ENCODE data around the gene MUC13. TPM values are rescaled to one million over a fixed set of nuclear protein-coding genes. Genes with fewer than 3 reads are reported as not detected.
"Not testable (repeated sequence)": the region's sequence is repeated elsewhere in the genome, so short reads cannot be mapped to it uniquely, and the experiment has no call there.

Gene MUC13
- total RNA-seq, 1 experiment from 2014 or later = not detected

- TF ChIP-seq CTCF (conservative IDR thresholded peaks at IDR 0.05; ENCODE audit: low read depth, low read length) = no peak
- TF ChIP-seq EZH2 (IDR thresholded peaks at IDR 0.05; ENCODE audit: borderline replicate concordance, low read depth, low read length, poor library complexity, severe bottlenecking) = no peak
- ChIA-PET POLR2A (ENCODE audit: low non-redundant PET) (no interaction called here), CTCF (no interaction called here)
- Histone ChIP-seq H3K4me1 (ENCODE audit: insufficient read depth, low read length, poor library complexity, severe bottlenecking) (no peaks in the 10 kb centered on the region), H3K36me3 (ENCODE audit: insufficient read depth, low read length, poor library complexity, severe bottlenecking) (no peaks in the 10 kb centered on the region), H3K9me3 (ENCODE audit: low read depth, low read length, poor library complexity, severe bottlenecking) (no peaks in the 10 kb centered on the region), H3K27me3 (replicated peaks; ENCODE audit: insufficient read depth, low read depth, low read length, poor library complexity) (no peaks in the 10 kb centered on the region), H3K4me3 (ENCODE audit: low read depth, low read length, poor library complexity, severe bottlenecking) (no peak overlapping the region), H3K27ac (ENCODE audit: low read depth, low read length, poor library complexity, severe bottlenecking) (no peak overlapping the region)
- peak; percentile 37 for DNase-seq (ENCODE audit: low spot score)
- BruUV-seq (replicated peaks) = no TSS peak
- intact Hi-C loops (cut with micrococcal nuclease; ENCODE audit: unreplicated experiment) = no loop called here
These were observed 27.9 kb upstream of the MUC13 start for GRCh38 chr3:124962403-124962940.

GRCh38 chr3:124960698-124961097 is 26.1 kb upstream of the MUC13 start:
- intact Hi-C loops (cut with micrococcal nuclease; ENCODE audit: unreplicated experiment) = no loop called here
- POLR2A ChIA-PET (ENCODE audit: low non-redundant PET) = no interaction called here
- no peak overlapping the region for H3K27ac ChIP-seq (ENCODE audit: low read depth, low read length, poor library complexity, severe bottlenecking)
- CTCF ChIA-PET = no interaction called here
- H3K9me3 ChIP-seq (ENCODE audit: low read depth, low read length, poor library complexity, severe bottlenecking) = no peaks in the 10 kb centered on the region
- no peaks in the 10 kb centered on the region for H3K4me1 ChIP-seq (ENCODE audit: insufficient read depth, low read length, poor library complexity, severe bottlenecking)
- no TSS peak for BruUV-seq (replicated peaks)
- no peaks in the 10 kb centered on the region for H3K27me3 ChIP-seq (replicated peaks; ENCODE audit: insufficient read depth, low read depth, low read length, poor library complexity)
- H3K36me3 ChIP-seq (ENCODE audit: insufficient read depth, low read length, poor library complexity, severe bottlenecking) = no peaks in the 10 kb centered on the region
- DNase-seq (ENCODE audit: low spot score) = no peak
- no peak for TF ChIP-seq EZH2 (IDR thresholded peaks at IDR 0.05; ENCODE audit: borderline replicate concordance, low read depth, low read length, poor library complexity, severe bottlenecking)
- TF ChIP-seq CTCF (conservative IDR thresholded peaks at IDR 0.05; ENCODE audit: low read depth, low read length) = no peak
- H3K4me3 ChIP-seq (ENCODE audit: low read depth, low read length, poor library complexity, severe bottlenecking) = no peak overlapping the region

- CTCF ChIA-PET = no interaction called here
- no peak overlapping the region for H3K4me3 ChIP-seq (ENCODE audit: low read depth, low read length, poor library complexity, severe bottlenecking)
- H3K9me3 ChIP-seq (ENCODE audit: low read depth, low read length, poor library complexity, severe bottlenecking) = no peaks in the 10 kb centered on the region
- no peaks in the 10 kb centered on the region for H3K36me3 ChIP-seq (ENCODE audit: insufficient read depth, low read length, poor library complexity, severe bottlenecking)
- H3K27me3 ChIP-seq (replicated peaks; ENCODE audit: insufficient read depth, low read depth, low read length, poor library complexity) = no peaks in the 10 kb centered on the region
- TF ChIP-seq EZH2 (IDR thresholded peaks at IDR 0.05; ENCODE audit: borderline replicate concordance, low read depth, low read length, poor library complexity, severe bottlenecking) (no peak), CTCF (conservative IDR thresholded peaks at IDR 0.05; ENCODE audit: low read depth, low read length) (no peak)
- no peaks in the 10 kb centered on the region for H3K4me1 ChIP-seq (ENCODE audit: insufficient read depth, low read length, poor library complexity, severe bottlenecking)
- no TSS peak for BruUV-seq (replicated peaks)
- intact Hi-C loops (cut with micrococcal nuclease; ENCODE audit: unreplicated experiment) = no loop called here
- POLR2A ChIA-PET (ENCODE audit: low non-redundant PET) = no interaction called here
- DNase-seq (ENCODE audit: low spot score) = no peak
- H3K27ac ChIP-seq (ENCODE audit: low read depth, low read length, poor library complexity, severe bottlenecking) = no peak overlapping the region
These were observed 25.6 kb upstream of the MUC13 start for GRCh38 chr3:124960105-124960504.

GRCh38 chr3:124957951-124958350 is 23.4 kb upstream of the MUC13 start:
- POLR2A ChIA-PET (ENCODE audit: low non-redundant PET); H3K4me1 ChIP-seq (ENCODE audit: insufficient read depth, low read length, poor library complexity, severe bottlenecking); CTCF ChIA-PET; DNase-seq (ENCODE audit: low spot score); H3K4me3 ChIP-seq (ENCODE audit: low read depth, low read length, poor library complexity, severe bottlenecking); H3K36me3 ChIP-seq (ENCODE audit: insufficient read depth, low read length, poor library complexity, severe bottlenecking); BruUV-seq (replicated peaks); H3K27me3 ChIP-seq (replicated peaks; ENCODE audit: insufficient read depth, low read depth, low read length, poor library complexity); intact Hi-C loops (cut with micrococcal nuclease; ENCODE audit: unreplicated experiment); H3K9me3 ChIP-seq (ENCODE audit: low read depth, low read length, poor library complexity, severe bottlenecking); H3K27ac ChIP-seq (ENCODE audit: low read depth, low read length, poor library complexity, severe bottlenecking): not testable (repeated sequence)
